K562 (cell line): ENCODE measurements around the gene NACC1. TPM values are rescaled to one million over a fixed set of nuclear protein-coding genes. Genes with fewer than 3 reads are reported as not detected.
A peak's percentile ranks its signal among the peaks of the same experiment; 100 is the strongest.

Experiments used
- ESRRA ChIP-seq: fragments of 450-650 bp; IDR thresholded peaks from 2 replicates; pipeline ENCODE4 v1.6.1; 2014; ENCODE audit warnings: low read depth, mild to moderate bottlenecking, moderate library complexity, borderline replicate concordance
- HDAC6 ChIP-seq: IDR thresholded peaks from 2 replicates; pipeline ENCODE4 v1.6.1; 2012; ENCODE audit warnings: low read depth, mild to moderate bottlenecking, control low read depth, inconsistent platforms, low read length, moderate library complexity
- KDM5B ChIP-seq: fragments of 200-600 bp; sonication (generic); IDR thresholded peaks from 2 replicates; pipeline ENCODE4 v1.6.1; 2012; ENCODE audit warnings: low read depth, mild to moderate bottlenecking, moderate library complexity, low read length, control low read depth, inconsistent platforms; ENCODE audit not compliant: insufficient replicate concordance
- NR2F6 ChIP-seq: fragments of 450-650 bp; formaldehyde crosslinking; IDR thresholded peaks from 2 replicates; pipeline ENCODE4 v1.4.0; 2020; ENCODE audit warnings: mild to moderate bottlenecking
- POLR2AphosphoS5 ChIP-seq: IDR thresholded peaks from 2 replicates; pipeline ENCODE4 v1.6.1; 2011; ENCODE audit warnings: mild to moderate bottlenecking, low read depth, low read length, moderate library complexity; ENCODE audit not compliant: control insufficient read depth, insufficient read depth
- RAD21 ChIP-seq, 2 experiments: fragments of 250-450 bp in 1 of 2; fragments of 450-650 bp in 1 of 2; sonication (Bioruptor Pico) in 1 of 2; formaldehyde crosslinking in 1 of 2; IDR thresholded peaks in 1 of 2; conservative IDR thresholded peaks in 1 of 2; 2 replicates each; pipeline versions ENCODE4 v1.4.0 to v1.8.0; 2020 to 2022; ENCODE audit warnings: mild to moderate bottlenecking in 2 of 2, moderate library complexity in 1 of 2
- RFX1 ChIP-seq: fragments of 450-650 bp; IDR thresholded peaks from 2 replicates; pipeline ENCODE4 v1.6.1; 2016; ENCODE audit warnings: mild to moderate bottlenecking, moderate library complexity
- RNF2 ChIP-seq: sonication (generic); IDR thresholded peaks from 2 replicates; pipeline ENCODE4 v1.6.1; 2016
- SMARCC2 ChIP-seq: fragments of 450-650 bp; IDR thresholded peaks from 2 replicates; pipeline ENCODE4 v1.6.1; 2017; ENCODE audit warnings: antibody characterized with exemption, moderate library complexity, mild to moderate bottlenecking, low read depth
- TOE1 ChIP-seq, 2 experiments: fragments of 450-650 bp in 1 of 2; sonication (generic) in 1 of 2; formaldehyde crosslinking in 1 of 2; IDR thresholded peaks; 2 replicates each; pipeline versions ENCODE4 v1.7.1 to v1.8.0; 2016 to 2022; ENCODE audit warnings: borderline replicate concordance in 2 of 2, mild to moderate bottlenecking in 2 of 2, antibody characterized with exemption in 1 of 2, inconsistent platforms in 1 of 2, low read depth in 1 of 2, missing genetic modification reagents in 1 of 2, moderate library complexity in 1 of 2
- polyA plus RNA-seq, 8 experiments: library from polyadenylated mRNA; depleted of rRNA in 4 of 8; stranded (reverse) in 5 of 8; unstranded in 3 of 8; fragments of >200 nt; fragmentation: Nextera tagmentation in 2 of 8; fragmentation: Illumina TruSeq in 1 of 8; extraction: Ambion mirVana in 2 of 8; extraction: Trizol in 1 of 8; gene quantifications; 2 replicates each; pipeline versions ENCODE4 v1.2.1 to v1.2.3, GENCODE V29; 2011 to 2014; ENCODE audit warnings: inconsistent platforms in 1 of 8, missing spikeins in 1 of 8
- total RNA-seq, 7 experiments: library from RNA; depleted of rRNA in 6 of 7; stranded (reverse); fragments of >200 nt in 6 of 7; fragmentation: Illumina TruSeq in 2 of 7; extraction: Trizol in 2 of 7; gene quantifications; 2 replicates each; pipeline versions ENCODE4 v1.2.1 to v1.2.3, GENCODE V29; 2011 to 2021; ENCODE audit warnings: low replicate concordance in 1 of 7
- TF ChIP-seq, protein P1 (sequence below): fragments of 250-450 bp; sonication (Bioruptor Pico); IDR thresholded peaks from 2 replicates; pipeline ENCODE4 v1.5.0; 2022; ENCODE audit warnings: mild to moderate bottlenecking
- TF ChIP-seq, protein P2 (sequence below), 3 experiments: IDR thresholded peaks in 2 of 3; conservative IDR thresholded peaks in 1 of 3; 2 replicates each; pipeline ENCODE4 v1.5.1; 2011 to 2012; ENCODE audit warnings: low read length in 3 of 3, mild to moderate bottlenecking in 3 of 3, control low read depth in 2 of 3, improper control_type of control experiment in 1 of 3, inconsistent platforms in 1 of 3, low read depth in 1 of 3, mixed read lengths in 1 of 3, moderate library complexity in 1 of 3; ENCODE audit not compliant: insufficient read depth in 2 of 3
- TF ChIP-seq, protein P3 (sequence below): fragments of 450-650 bp; IDR thresholded peaks from 2 replicates; pipeline ENCODE4 v1.6.1; 2018; ENCODE audit not compliant: partially characterized antibody
- TF ChIP-seq, protein P4 (sequence below): sonication (generic); formaldehyde crosslinking; IDR thresholded peaks from 2 replicates; pipeline ENCODE4 v1.4.0; 2020; ENCODE audit warnings: mild to moderate bottlenecking, missing genetic modification reagents

The NACC1 gene
- total and polyA plus RNA-seq, 9 of the 15 experiments (the other 6 are each of a cell fraction or from before 2014, with no cell fraction given) = 0.04 to 96.6 (median 25.8) TPM

DNA sequence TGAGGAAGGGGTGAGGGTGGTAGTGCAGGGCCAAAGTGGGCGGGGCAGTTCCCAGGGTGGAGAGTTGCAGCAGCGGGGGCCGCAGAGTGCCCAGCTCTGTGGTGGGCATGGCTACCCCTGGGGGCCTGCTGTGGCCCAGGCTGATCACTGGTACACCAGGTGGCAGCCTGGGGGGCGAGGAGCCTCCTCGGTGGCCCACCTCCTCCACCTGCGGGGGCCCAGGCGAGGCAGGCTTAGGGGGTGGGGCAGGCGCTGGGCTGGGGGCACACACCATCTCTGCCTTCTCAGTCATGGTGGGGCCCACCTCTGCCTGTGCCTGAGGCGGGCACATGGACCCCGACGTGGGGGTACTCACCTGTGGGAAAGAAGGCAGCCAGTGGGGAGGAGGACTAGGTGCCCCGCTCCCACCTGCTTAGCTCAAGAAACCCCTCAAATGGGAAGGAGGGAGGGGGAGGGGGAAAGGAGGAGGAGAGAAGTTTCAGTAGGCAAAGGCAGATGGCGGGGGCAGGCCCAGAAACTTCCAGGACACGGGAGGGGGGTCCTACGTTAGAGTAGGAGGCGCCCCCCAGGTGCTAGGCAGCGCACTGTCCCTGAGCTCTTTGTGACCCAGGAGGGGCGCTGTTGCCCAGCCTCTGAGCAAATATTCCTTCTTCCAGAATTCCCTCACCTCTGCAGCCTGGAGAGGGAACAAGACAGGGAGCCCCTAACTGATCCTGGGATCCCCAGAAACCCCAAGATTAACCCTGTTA is 17.0 kb upstream of the NACC1 start (continued):
- TF ChIP-seq HDAC6 = no peak
- no peak for TF ChIP-seq RFX1
- TF ChIP-seq, protein P1, sequence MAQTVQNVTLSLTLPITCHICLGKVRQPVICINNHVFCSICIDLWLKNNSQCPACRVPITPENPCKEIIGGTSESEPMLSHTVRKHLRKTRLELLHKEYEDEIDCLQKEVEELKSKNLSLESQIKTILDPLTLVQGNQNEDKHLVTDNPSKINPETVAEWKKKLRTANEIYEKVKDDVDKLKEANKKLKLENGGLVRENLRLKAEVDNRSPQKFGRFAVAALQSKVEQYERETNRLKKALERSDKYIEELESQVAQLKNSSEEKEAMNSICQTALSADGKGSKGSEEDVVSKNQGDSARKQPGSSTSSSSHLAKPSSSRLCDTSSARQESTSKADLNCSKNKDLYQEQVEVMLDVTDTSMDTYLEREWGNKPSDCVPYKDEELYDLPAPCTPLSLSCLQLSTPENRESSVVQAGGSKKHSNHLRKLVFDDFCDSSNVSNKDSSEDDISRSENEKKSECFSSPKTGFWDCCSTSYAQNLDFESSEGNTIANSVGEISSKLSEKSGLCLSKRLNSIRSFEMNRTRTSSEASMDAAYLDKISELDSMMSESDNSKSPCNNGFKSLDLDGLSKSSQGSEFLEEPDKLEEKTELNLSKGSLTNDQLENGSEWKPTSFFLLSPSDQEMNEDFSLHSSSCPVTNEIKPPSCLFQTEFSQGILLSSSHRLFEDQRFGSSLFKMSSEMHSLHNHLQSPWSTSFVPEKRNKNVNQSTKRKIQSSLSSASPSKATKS = no peak
- 0 out of 2 replicates have a peak, but pooled peaks have one; percentile 24 for TF ChIP-seq RNF2
- peak; percentile 44 to 62 for TF ChIP-seq RAD21 (CRISPR knock-in tag; conservative IDR thresholded peaks at IDR 0.05 in 1 of 2, IDR thresholded peaks at IDR 0.05 in 1 of 2)
- TF ChIP-seq, protein P2, sequence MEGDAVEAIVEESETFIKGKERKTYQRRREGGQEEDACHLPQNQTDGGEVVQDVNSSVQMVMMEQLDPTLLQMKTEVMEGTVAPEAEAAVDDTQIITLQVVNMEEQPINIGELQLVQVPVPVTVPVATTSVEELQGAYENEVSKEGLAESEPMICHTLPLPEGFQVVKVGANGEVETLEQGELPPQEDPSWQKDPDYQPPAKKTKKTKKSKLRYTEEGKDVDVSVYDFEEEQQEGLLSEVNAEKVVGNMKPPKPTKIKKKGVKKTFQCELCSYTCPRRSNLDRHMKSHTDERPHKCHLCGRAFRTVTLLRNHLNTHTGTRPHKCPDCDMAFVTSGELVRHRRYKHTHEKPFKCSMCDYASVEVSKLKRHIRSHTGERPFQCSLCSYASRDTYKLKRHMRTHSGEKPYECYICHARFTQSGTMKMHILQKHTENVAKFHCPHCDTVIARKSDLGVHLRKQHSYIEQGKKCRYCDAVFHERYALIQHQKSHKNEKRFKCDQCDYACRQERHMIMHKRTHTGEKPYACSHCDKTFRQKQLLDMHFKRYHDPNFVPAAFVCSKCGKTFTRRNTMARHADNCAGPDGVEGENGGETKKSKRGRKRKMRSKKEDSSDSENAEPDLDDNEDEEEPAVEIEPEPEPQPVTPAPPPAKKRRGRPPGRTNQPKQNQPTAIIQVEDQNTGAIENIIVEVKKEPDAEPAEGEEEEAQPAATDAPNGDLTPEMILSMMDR (IDR thresholded peaks at IDR 0.05 in 2 of 3, conservative IDR thresholded peaks at IDR 0.05 in 1 of 3; ENCODE audit: insufficient read depth in 2 of 3, low read depth in 1 of 3, low read length in 3 of 3) = peak; percentile 84 to 97 (median 94)
- TF ChIP-seq SMARCC2 = no peak
- TF ChIP-seq KDM5B = peak; percentile 21
- TF ChIP-seq, protein P3, sequence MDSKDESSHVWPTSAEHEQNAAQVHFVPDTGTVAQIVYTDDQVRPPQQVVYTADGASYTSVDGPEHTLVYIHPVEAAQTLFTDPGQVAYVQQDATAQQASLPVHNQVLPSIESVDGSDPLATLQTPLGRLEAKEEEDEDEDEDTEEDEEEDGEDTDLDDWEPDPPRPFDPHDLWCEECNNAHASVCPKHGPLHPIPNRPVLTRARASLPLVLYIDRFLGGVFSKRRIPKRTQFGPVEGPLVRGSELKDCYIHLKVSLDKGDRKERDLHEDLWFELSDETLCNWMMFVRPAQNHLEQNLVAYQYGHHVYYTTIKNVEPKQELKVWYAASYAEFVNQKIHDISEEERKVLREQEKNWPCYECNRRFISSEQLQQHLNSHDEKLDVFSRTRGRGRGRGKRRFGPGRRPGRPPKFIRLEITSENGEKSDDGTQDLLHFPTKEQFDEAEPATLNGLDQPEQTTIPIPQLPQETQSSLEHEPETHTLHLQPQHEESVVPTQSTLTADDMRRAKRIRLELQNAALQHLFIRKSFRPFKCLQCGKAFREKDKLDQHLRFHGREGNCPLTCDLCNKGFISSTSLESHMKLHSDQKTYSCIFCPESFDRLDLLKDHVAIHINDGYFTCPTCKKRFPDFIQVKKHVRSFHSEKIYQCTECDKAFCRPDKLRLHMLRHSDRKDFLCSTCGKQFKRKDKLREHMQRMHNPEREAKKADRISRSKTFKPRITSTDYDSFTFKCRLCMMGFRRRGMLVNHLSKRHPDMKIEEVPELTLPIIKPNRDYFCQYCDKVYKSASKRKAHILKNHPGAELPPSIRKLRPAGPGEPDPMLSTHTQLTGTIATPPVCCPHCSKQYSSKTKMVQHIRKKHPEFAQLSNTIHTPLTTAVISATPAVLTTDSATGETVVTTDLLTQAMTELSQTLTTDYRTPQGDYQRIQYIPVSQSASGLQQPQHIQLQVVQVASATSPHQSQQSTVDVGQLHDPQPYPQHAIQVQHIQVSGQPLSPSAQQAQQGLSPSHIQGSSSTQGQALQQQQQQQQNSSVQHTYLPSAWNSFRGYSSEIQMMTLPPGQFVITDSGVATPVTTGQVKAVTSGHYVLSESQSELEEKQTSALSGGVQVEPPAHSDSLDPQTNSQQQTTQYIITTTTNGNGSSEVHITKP = peak; percentile 66
- TF ChIP-seq TOE1 (IDR thresholded peaks at IDR 0.05; ENCODE audit: borderline replicate concordance) = no peak
- TF ChIP-seq TOE1 (CRISPR knock-in tag; IDR thresholded peaks at IDR 0.05; ENCODE audit: borderline replicate concordance, low read depth) = no peak
- TF ChIP-seq, protein P4, sequence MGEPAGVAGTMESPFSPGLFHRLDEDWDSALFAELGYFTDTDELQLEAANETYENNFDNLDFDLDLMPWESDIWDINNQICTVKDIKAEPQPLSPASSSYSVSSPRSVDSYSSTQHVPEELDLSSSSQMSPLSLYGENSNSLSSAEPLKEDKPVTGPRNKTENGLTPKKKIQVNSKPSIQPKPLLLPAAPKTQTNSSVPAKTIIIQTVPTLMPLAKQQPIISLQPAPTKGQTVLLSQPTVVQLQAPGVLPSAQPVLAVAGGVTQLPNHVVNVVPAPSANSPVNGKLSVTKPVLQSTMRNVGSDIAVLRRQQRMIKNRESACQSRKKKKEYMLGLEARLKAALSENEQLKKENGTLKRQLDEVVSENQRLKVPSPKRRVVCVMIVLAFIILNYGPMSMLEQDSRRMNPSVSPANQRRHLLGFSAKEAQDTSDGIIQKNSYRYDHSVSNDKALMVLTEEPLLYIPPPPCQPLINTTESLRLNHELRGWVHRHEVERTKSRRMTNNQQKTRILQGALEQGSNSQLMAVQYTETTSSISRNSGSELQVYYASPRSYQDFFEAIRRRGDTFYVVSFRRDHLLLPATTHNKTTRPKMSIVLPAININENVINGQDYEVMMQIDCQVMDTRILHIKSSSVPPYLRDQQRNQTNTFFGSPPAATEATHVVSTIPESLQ (CRISPR knock-in tag) = no peak
- TF ChIP-seq NR2F6 (CRISPR knock-in tag) = no peak
- no peak for TF ChIP-seq ESRRA
- TF ChIP-seq POLR2AphosphoS5 = no peak
